ENCODE results near the gene NIP7. TPM values are rescaled to one million over a fixed set of nuclear protein-coding genes. Genes with fewer than 3 reads are reported as not detected.

The NIP7 gene
- total RNA-seq, 4 donors from 2014 or later, result 8.2 to 17.1 (median 11.7) TPM

DNA sequence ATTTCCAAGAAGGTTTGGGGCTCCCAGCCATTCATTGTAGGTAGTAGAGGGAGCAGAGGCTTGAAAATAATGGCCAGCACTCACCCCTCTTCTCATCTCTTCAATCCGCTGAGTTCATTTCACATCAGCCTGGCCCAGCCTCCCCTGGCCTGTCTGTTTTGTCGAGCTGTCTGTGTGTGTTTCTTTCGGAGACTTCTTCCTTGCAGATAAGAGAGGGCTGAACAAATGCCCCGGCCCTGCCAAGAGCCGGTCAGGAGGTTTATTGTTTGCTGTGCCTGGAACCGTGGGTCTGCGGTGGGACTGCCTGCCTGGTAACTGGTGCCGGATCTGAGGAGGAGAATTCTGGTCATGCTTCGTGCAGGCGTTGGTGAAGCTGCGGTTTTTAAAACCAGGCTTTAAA lies 25.0 kb upstream of the NIP7 start:
- Histone ChIP-seq H3K4me3 (no peak overlapping the region), H3K36me3 (peaks cover 3 to 65% (median 32%) of the 10 kb centered on the region in 3 donors), H3K27ac (no peak overlapping the region), H3K9me3 (no peaks in the 10 kb centered on the region), H3K4me1 (peaks cover 3 to 48% (median 21%) of the 10 kb centered on the region in 4 donors), H3K27me3 (no peaks in the 10 kb centered on the region)
- no peak for DNase-seq (ENCODE audit: low spot score in 2 of 2)
- TF ChIP-seq POLR2A (IDR thresholded peaks at IDR 0.05) (no peak), EP300 (IDR thresholded peaks at IDR 0.05) (no peak)
- TF ChIP-seq, protein P1, sequence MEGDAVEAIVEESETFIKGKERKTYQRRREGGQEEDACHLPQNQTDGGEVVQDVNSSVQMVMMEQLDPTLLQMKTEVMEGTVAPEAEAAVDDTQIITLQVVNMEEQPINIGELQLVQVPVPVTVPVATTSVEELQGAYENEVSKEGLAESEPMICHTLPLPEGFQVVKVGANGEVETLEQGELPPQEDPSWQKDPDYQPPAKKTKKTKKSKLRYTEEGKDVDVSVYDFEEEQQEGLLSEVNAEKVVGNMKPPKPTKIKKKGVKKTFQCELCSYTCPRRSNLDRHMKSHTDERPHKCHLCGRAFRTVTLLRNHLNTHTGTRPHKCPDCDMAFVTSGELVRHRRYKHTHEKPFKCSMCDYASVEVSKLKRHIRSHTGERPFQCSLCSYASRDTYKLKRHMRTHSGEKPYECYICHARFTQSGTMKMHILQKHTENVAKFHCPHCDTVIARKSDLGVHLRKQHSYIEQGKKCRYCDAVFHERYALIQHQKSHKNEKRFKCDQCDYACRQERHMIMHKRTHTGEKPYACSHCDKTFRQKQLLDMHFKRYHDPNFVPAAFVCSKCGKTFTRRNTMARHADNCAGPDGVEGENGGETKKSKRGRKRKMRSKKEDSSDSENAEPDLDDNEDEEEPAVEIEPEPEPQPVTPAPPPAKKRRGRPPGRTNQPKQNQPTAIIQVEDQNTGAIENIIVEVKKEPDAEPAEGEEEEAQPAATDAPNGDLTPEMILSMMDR (IDR thresholded peaks at IDR 0.05), result no peak
- 80 to 89% methylated on average over 11 of the region's 11 CpGs for WGBS, 2 donors

DNA sequence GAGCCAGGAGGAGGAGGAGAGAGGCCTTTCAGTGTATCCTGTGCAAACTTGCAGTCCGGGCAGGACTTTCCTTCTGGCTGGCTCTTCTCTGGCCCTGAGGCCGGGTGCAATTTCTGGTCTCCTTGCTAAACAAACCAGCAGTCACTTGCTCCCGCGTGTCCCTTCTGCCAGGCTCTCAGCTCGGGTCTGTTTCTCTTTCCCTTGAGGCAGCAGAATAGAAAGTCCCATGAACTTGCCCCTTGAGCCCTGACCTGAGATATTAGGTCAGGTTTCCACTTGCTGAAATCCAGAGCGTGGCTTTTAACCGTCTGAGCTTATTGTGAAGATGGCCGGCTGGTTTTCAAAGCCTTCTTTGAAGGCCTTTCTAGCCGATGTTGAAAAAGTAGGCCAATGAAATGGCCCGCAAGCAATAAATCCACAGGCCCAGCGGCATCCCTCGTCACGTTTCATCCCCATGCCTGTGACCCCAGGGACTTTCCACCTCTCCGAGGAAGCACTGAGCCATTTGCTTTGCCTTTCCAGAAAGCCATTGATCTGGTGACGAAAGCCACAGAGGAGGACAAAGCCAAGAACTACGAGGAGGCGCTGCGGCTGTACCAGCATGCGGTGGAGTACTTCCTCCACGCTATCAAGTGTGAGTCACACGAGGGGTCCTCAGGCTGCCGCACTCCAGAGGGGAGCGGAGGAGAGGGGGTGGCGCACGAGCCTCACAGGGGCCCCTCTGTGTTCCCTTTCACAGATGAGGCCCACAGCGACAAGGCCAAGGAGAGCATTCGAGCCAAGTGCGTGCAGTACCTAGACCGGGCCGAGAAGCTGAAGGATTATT lies 23.9 kb upstream of the NIP7 start:
- WGBS, 2 donors, result 63 to 68% methylated on average over 30 of the region's 30 CpGs
- Histone ChIP-seq H3K4me1 (peaks cover 3 to 42% (median 17%) of the 10 kb centered on the region in 4 donors), H3K36me3 (peaks cover 8 to 77% (median 44%) of the 10 kb centered on the region in 3 donors), H3K9me3 (no peaks in the 10 kb centered on the region), H3K27ac (peak overlapping the region in 1 of 4 donors; percentile 14), H3K4me3 (no peak overlapping the region), H3K27me3 (no peaks in the 10 kb centered on the region)
- DNase-seq (ENCODE audit: low spot score in 2 of 2), result no peak
- TF ChIP-seq, protein P1 (IDR thresholded peaks at IDR 0.05), result no peak
- TF ChIP-seq POLR2A (IDR thresholded peaks at IDR 0.05) (no peak), EP300 (IDR thresholded peaks at IDR 0.05) (no peak)

DNA sequence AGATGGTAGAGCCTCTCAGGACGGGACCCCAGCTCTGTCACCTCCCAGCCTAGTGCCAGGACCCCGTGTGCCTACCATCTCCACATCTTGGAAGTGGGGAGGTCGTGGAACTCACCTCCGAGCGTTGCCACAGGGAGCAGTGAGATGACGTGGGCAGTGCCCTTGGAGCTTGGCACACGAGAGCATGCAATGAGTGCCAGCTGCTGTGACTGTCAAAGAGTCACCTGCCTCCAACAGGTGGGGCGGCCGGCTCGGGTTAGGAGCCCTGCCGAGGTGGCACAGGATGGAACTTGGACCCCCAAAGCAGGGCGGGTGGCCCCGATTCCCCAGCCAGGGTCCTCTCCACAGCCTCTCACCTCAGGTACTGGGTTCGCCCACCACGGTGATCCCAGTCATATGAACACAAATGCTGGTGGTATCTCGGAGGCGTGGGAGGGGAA lies 23.0 kb upstream of the NIP7 start:
- TF ChIP-seq EP300 (IDR thresholded peaks at IDR 0.05) (no peak), POLR2A (IDR thresholded peaks at IDR 0.05) (no peak)
- TF ChIP-seq, protein P1 (IDR thresholded peaks at IDR 0.05), result no peak
- WGBS, 2 donors, result 88 to 90% methylated on average over 16 to 17 of the region's 17 CpGs
- H3K4me3 ChIP-seq, result no peak overlapping the region
- no peaks in the 10 kb centered on the region for H3K9me3 ChIP-seq
- peaks cover 8 to 86% (median 53%) of the 10 kb centered on the region in 3 donors for H3K36me3 ChIP-seq
- H3K27me3 ChIP-seq, result no peaks in the 10 kb centered on the region
- peaks cover 3 to 41% (median 17%) of the 10 kb centered on the region in 4 donors for H3K4me1 ChIP-seq
- no peak for DNase-seq (ENCODE audit: low spot score in 2 of 2)
- no peak overlapping the region for H3K27ac ChIP-seq

DNA sequence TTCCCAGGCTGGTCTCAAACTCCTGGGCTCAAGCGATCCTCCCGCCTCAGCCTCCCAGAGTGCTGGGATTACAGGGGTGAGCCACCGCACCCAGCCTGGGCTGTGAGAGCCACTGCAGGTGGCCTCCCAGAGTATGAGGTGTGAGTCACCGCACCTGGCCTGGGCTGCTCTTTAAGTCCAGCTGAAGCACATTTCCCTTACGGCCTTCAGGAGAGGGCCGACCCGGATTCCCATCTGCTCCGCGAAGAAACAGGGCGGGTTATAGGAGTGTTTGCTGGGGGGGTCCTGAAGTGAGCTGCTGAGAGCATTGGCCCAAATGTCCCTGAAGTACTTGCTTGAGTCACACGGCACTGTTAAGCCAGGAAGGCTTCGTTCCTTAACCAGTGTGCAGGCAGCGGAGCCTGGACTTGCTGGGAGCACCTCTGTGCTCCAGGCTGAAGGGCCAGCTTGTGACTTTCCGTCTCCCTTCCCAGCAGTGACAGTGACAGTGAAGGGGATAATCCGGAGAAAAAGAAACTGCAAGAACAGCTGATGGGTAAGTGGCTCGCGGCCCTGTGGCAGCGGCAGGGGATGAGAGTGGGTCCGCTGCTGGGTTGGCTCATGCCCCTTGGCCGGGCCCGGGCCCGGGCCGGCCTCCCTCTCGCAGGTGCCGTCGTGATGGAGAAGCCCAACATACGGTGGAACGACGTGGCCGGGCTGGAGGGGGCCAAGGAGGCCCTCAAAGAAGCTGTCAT lies 21.2 kb upstream of the NIP7 start:
- 93 to 94% methylated on average over 30 of the region's 30 CpGs for WGBS, 2 donors
- Histone ChIP-seq H3K36me3 (peaks cover 8 to 100% (median 53%) of the 10 kb centered on the region in 3 donors), H3K27ac (no peak overlapping the region)

More for the DNA sequence above, 21.2 kb upstream of the NIP7 start:
- TF ChIP-seq, protein P1 (IDR thresholded peaks at IDR 0.05), result no peak
- TF ChIP-seq POLR2A (IDR thresholded peaks at IDR 0.05), result no peak
- no peak for TF ChIP-seq EP300 (IDR thresholded peaks at IDR 0.05)
- H3K4me1 ChIP-seq, result peaks cover 0 to 26% (median 5%) of the 10 kb centered on the region in 4 donors
- H3K4me3 ChIP-seq, result no peak overlapping the region
- H3K9me3 ChIP-seq, result no peaks in the 10 kb centered on the region
- no peak for DNase-seq (ENCODE audit: low spot score in 2 of 2)
- H3K27me3 ChIP-seq, result no peaks in the 10 kb centered on the region
